Stimulated activated CD8-positive, alpha-beta memory T cell treated with anti-CD3 and anti-CD28 coated beads, Interleukin-7, amount 100 ng/mL, for 1 hour (primary cell): ENCODE results near the gene LGALS8.
"Not testable (repeated sequence)": the region's sequence is repeated elsewhere in the genome, so short reads cannot be mapped to it uniquely, and the experiment has no call there.

ENCODE experiments used
- DNase-seq, 2 donors: peaks; one replicate each; pipeline ENCODE4 v3.0.0-alpha.2; 2020; ENCODE audit warnings: low read depth in 2 of 2

The LGALS8 gene

GRCh38 chr1:236523704-236524141 lies at the start of gene LGALS8:
TSS of gene LGALS8 (plus strand) at chr1:236523982. CDS start at chr1:236526071, 2,089 bp downstream.
- peak; percentile 57 to 74 for DNase-seq

DNA sequence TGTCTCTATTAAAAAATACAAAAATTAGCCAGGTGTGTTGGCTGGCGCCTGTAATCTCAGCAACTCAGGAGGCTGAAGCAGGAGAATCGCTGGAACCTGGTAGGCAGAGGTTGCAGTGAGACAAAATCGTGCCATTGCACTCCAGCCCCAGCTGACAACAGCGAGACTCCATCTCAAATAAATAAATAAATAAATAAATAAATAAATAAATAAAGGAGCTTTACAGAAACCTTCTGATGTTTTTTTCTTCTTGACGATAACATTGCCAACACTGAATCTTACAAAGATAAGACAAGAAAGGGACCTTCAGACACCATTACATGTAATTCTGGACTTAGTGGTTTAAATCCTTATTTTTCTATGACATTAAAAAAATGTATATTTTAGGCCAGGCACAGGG lies 47.8 kb upstream of the LGALS8 start:
- DNase-seq = no peak

GRCh38 chr1:236480758-236481436 lies 42.9 kb upstream of the LGALS8 start:
- DNase-seq = no peak

- DNase-seq = no peak
These were observed 39.3 kb upstream of the LGALS8 start for GRCh38 chr1:236484310-236484971.

DNA sequence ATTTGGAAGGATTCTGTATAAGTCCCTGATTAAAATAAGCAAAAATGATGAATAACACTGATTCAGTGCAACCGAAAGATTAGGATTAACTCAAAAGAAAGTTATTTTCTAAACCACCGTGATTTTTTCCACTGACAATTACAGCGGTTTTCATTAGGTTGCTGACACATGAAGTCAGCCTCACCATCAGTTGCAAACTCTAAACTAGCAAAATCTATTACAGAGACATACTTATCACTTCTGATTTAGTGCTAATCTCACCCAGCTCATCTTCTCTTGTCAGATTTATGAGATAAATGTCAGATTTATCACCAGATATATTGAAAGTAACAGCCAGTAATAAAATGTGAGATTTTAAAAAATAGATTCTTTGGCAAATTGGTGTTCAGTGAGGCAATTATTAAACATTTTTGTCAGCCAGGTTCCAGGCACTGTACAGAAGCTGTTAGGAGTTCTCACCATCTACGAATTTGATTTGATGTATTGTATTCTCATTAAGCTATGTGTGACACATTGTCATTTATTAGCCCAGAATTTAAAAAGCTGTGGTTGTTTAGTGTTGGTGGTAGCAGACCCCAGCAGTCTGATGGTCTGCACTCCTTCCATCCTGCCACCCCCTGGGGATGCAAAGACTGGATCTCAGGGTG lies 37.3 kb upstream of the LGALS8 start:
- DNase-seq = no peak

- DNase-seq = not testable (repeated sequence)
These were observed 34.6 kb upstream of the LGALS8 start for GRCh38 chr1:236489161-236489560.

- no peak for DNase-seq
These were observed 33.9 kb upstream of the LGALS8 start for GRCh38 chr1:236489710-236490377.

DNA sequence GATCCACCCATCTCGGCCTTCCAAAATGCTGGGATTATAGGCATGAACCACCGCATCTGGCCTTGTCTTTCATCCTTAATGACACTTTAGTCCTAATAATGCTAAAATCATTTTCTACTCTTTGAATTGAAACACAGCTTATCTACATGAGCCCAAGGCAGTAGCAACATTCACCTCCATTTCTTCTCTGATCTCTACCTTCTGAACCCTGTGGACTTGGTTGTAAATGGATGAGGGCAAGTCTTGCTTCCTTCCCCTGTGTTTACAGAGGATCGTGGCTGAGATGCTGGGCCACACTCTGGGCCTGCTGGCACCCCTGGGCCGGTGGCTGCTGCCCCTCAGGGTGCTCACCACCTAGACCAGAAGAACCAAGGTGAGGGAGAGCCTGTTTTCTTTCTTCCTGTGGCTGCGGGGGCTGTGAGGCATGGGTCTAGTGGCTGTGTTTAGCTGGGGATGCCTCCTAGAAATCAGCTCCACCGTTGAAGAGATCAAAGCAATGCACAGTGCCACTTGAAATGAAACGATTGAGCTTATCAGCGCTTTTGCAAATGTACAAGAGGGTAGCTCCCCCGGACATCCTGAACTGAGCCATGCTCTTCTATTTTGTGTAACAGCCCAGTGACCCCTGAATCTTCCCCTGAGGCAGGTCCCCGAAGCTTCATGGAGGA lies 32.2 kb upstream of the LGALS8 start:
- DNase-seq = no peak

- no peak for DNase-seq
These were observed 31.4 kb upstream of the LGALS8 start for GRCh38 chr1:236492378-236492777.

DNA sequence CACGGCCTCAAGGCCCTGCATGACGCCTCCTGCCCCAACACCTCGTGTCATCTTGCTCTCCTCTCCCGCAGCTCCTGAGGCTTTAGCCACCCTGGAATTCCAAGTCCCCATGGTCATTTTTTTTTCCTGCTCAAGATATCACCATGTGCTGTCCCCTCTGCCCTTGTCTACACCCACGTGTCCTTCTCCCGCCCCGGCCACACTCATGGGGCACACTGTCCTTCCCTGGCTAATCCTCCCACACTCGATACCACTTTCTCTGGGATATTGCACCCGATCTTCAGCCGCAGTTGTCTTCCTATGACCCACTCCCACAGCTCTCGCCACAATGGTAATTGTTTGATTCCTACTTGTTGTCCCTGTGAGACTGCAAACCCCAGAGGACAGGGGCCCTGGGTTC lies 29.7 kb upstream of the LGALS8 start:
- DNase-seq = no peak

- no peak for DNase-seq
These were observed 29.0 kb upstream of the LGALS8 start for GRCh38 chr1:236494586-236495466.

GRCh38 chr1:236495467-236496112 lies 28.2 kb upstream of the LGALS8 start:
- DNase-seq = no peak

- DNase-seq = no peak
These were observed 25.9 kb upstream of the LGALS8 start for GRCh38 chr1:236497908-236498307.

- no peak for DNase-seq
These were observed 22.7 kb upstream of the LGALS8 start for GRCh38 chr1:236501093-236501492.

- DNase-seq = no peak
These were observed 21.2 kb upstream of the LGALS8 start for GRCh38 chr1:236502579-236502971.

GRCh38 chr1:236502972-236503639 lies 20.7 kb upstream of the LGALS8 start:
- no peak for DNase-seq

DNA sequence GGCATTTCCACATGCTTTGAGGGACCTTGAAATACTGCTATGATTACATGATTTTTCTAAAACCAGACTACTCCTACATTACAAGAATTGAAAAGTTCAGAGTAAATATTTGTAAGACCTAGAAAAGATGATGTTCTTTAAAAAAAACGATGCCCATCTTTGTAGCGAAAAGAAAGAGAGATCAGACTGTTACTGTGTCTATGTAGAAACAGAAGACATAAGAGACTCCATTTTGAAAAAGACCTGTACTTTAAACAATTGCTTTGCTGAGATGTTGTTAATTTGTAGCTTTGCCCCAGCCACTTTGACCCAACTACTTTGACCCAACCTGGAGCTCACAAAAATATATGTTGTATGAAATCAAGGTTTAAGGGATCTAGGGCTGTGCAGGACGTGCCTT lies 19.4 kb upstream of the LGALS8 start:
- not testable (repeated sequence) for DNase-seq

- DNase-seq = no peak
These were observed 16.6 kb upstream of the LGALS8 start for GRCh38 chr1:236507022-236507700.

GRCh38 chr1:236508593-236509027 lies 15.2 kb upstream of the LGALS8 start:
- no peak for DNase-seq
